GM18508 (cell line): Measurements from ENCODE around the gene COL23A1.

Experiments
- ATAC-seq: cut with Tn5 transposase; IDR thresholded peaks from one replicate; pipeline ENCODE4 v1.9.1; 2021; ENCODE audit warnings: moderate number of reproducible peaks; ENCODE audit not compliant: insufficient read depth, unreplicated experiment

COL23A1 gene

DNA sequence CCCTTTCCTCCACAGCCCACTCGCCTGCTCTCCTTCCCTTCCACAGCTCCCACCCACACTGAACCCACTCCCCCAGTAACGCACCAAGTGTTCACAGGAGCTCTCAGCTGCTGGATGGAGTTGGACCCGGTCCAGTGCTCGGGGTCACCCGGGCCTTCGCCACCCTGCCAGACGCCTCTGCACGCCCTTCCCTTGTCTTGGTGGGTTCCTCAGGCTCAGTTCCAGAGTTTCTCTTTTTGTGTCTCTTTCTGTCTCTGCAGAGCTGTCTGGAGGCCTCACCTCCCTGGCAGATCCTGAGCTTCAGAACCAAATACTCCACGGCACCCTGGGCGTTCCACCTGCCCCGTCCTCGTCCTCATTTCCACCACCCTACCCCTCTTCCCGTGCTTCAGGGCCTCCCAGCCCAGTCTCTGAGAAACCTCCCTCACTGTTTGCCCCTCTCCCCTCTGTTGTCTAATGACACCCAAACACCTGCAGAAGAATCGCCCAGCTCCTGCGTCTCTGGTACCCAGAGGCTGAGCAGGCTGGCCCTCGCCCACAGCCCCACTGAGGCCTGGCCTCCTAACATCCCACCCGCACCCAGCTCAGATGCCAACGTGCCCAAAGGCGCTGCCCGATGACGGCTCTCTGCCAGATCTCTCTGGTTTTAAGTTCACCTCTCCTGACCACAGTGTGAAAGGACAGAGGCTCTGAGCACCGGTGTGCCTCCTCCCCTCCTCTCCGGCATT, 74.3 kb downstream of the COL23A1 start:
- no peak for ATAC-seq

- ATAC-seq: no peak
Observed at GRCh38 chr5:178514851-178515418, 75.3 kb downstream of the COL23A1 start.

DNA sequence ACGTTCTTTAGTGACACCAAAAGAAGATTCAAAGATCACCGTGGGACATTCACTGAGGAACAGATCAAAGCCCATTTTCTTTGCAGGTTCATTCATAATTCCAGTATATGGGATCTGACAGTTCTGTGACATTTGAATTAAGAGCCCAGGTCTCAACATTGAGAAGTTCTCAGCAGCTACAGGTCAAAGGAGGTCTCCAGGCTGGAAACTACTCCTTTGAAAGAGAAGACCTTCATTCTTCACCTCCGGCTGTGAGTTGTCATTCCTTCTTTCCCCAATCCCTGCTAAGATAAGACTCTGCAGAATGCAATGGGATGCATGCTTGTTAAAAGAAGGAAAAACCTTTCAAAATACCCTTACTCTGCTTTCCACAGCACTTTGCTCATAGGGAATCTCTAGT, 79.0 kb downstream of the COL23A1 start:
- ATAC-seq: no peak

DNA sequence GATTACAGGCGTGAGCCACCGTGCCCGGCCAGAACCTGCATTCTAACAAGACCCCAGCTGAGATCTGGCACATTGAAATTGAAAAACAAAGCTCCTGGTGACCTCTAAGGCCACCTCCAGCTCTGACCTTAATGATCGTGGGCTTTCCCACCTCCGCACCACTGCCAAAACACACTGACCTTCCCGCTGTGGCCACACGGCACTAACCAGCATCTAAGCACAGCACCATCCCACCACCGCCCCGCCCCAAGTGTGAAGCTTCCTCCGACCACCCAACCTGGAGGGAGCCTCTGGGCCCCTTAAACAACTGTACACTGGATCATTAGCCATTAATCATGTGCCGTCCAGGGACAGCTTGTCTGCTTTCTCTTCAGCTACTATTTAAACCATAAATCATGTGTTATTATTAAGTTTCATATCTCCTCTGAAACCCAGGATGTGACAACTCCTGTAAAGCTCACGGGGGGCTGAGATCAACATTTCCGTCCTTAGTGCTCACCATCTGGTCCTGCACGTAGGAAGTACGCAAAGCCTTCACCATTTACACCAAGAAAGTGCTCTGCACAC, 80.6 kb downstream of the COL23A1 start:
- ATAC-seq: no peak

DNA sequence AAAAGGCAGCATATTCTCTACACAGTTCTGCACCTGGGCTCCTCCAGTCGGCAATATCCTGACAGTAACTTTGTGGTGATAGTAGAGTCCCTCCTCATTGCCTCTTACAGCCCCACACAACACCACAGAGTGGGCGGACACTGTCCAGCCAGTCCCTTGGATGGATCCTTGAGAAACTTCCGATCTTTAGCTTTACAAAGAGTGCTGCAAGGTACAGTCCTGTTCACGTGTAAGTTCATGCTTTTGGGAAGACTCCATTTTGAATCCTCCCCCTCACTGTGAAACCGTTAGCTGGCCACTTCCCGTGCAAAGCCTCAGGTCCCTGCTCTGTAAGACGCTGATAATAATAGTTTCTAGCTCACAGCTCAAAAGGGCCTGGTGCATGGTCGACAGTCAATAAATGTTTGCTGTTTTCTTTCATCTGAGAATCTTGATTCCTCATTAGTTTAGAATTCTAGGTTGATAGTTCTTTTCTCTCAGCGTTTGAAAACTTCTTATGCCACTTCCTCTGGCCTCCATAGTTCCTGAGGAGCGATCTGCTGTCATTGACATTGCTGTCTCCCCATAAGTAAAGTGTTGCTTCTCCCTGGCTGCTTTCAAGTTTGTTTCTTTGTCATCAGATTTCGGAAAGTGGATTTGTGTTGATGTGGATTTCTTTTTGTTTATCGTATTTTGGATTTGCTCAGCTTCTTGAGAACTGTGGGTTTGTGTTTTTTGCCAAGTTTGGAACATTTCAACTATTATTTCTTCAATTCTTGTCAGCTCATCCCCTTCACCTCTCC, 82.9 kb downstream of the COL23A1 start:
- ATAC-seq: no peak

DNA sequence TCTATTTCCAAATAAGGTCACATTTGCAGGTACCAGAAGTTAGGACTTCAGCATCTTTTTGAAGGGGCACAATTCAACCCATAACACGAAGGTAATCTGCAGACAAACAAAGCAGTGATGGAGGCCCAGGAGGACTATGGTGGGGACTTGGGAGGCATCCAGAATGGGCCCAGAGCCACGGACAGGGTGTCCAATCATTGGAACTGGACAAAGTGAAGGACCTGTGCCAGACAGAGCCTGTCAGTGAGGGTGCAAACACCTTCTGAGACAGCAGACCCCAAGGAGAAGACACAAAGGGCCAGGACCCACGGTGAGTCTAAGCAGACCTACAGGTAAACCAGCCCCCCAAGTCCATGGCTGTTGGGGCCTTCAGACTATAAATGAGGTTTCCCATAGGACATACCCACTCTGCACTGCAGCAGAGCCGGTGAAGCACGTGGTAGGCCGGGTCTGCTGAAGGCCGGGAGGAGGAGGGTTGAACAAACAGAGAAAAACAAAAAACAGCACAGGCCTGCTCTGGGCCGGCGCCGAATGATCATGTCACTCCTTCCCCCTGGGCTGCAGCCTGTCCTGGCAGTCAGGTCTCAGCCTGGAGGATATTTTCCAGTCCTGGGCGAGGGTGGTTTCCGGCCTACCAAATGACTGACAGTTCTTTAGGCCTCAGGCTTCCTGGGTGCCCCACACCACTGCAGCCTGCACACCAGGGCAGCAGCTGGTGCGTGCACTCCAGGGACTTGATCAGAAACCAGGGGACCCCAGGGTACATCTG, 84.4 kb downstream of the COL23A1 start:
- no peak for ATAC-seq

DNA sequence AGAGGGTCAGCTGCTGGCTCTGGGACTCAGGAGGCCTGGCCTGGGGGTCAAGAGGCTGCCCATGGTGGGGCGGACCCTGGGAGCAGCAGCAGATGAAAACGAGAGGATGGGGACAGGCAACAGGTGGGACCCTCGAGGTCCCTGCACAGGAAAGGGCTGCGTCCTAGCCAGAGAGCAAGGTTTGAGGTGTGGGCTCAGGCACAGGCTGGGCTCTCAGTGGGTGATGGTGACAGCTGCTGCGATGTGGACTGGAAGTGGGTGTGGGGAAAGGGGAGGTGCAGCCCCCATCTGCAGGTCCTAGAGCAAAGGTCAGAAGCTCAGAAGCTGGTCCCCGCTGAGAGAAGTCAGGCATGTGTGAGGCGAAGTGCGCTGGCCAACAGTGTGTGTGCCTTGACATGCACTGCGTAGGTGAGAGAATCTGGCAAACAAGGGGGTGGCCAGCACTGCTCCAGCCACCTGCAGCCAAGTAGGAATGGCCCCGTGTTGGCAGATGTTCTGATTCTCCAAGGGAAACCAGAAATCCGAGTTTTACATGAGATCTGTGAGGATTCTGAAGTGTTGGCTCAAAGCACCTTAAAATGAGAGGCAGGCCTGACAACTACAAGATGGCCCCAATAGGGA, 85.7 kb downstream of the COL23A1 start:
- no peak for ATAC-seq

GRCh38 chr5:178502401-178503100, 87.6 kb downstream of the COL23A1 start:
- ATAC-seq: no peak

DNA sequence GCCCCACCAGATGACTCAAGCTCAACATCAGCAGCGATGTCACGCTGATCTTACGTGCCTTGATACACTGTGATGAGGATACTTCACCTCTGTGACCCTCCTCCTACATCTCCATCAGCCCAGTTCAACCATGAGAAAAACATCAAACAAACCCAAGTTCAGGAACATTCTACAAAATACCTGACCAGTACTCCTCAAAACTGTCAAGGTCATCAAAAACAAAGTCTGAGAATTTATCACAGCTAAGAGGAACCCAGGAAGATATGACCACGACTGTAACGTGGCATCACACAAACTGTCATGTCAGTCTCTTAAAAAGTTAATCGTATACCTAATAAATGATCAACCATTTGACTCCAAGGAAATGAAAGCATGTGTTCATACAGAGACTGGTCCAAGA, 90.8 kb downstream of the COL23A1 start:
- no peak for ATAC-seq

DNA sequence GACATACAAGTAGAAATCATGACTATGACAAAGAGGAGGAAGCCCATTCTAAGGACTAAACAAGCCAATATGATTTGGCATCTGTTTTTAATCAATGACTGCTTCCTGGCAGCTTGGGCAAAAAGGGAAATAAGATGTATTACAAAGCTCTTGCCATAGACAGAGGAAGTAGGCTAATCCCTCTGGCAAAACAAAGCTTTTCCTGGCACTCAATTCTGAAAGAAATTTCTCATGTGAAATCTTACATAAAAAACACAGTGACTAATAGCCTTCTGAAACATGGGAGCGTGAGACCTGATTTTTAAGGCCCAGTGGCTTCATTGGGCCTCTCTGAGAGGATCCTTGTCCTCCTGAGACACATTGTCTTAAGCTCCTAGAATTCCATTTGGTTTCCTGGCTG, 93.6 kb downstream of the COL23A1 start:
- ATAC-seq: no peak

DNA sequence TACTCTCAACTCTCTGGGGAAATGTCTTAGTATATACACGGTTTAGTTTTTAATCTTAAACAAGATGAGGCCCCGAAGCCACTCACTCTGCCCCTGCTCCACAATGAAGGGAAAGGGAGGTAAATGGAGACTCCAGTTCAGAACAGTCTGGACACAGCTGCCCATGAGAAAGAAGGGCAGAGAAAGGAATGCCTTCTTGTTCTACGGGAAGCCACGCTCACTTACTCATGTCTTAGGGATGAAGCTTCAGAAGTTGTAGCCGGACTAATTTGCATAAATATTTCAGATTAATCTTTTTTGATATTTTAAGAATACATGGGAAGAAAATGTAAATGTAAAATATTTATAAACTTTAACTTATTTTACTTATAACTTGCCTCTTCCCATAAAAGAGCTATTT, 94.0 kb downstream of the COL23A1 start:
- no peak for ATAC-seq

DNA sequence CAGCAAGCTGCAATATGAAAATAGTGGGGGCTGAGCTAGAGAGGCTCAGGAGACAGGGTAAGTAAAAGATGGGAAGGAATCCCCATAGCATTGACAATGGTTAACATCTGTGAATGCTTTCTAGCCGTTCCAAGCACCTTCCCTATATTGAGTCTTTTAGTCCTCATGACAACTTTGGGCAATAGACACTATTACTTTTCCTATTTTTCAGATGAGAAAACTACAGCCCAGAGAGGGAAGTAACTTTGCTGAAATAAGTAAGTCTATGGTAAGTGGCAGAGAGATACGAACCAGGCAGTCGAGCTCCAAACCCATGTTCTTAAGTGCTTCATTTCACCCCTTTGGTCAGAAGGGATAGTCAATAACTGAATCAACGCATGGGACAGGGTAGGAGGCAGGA, 94.5 kb downstream of the COL23A1 start:
- ATAC-seq: no peak

- ATAC-seq: no peak
Observed at GRCh38 chr5:178492278-178492677, 97.9 kb downstream of the COL23A1 start.

DNA sequence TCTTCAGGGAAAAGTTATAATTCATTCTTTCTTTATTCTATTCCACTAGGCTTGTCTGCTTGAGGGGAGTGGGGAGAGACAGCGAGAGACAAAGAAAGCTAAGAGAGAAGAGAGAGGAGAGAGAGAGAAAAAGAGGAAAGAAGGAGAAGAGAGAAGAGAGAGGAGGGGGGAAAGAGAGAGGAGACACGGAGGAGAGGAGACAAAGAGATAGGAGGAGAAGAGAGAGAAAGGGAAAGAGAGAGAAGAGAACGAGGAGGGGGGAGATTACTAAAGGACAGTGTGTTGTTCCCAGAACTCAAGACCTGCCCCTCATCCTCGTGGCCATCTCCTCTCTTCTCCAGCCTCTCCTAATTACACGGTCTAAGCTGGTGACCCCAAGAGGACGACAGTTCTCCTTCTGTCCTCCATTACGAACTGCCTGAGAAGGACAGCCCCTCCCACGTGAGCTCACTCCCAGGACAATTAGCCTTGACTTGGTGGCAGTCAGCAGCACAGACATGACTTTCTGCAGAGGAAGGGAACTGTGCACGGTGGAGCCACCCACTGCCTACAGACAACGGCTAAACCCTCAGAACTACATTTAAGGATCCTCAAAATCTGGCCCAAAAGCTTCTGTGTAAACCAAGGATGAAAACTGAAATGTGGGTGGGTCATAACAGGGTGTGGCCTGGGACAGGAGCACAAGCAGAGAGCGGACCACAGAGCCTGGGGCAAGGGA, 99.1 kb downstream of the COL23A1 start:
- no peak for ATAC-seq

- ATAC-seq: no peak
Observed at GRCh38 chr5:178489271-178489976, 100.8 kb downstream of the COL23A1 start.

GRCh38 chr5:178488696-178489095, 101.5 kb downstream of the COL23A1 start:
- no peak for ATAC-seq

DNA sequence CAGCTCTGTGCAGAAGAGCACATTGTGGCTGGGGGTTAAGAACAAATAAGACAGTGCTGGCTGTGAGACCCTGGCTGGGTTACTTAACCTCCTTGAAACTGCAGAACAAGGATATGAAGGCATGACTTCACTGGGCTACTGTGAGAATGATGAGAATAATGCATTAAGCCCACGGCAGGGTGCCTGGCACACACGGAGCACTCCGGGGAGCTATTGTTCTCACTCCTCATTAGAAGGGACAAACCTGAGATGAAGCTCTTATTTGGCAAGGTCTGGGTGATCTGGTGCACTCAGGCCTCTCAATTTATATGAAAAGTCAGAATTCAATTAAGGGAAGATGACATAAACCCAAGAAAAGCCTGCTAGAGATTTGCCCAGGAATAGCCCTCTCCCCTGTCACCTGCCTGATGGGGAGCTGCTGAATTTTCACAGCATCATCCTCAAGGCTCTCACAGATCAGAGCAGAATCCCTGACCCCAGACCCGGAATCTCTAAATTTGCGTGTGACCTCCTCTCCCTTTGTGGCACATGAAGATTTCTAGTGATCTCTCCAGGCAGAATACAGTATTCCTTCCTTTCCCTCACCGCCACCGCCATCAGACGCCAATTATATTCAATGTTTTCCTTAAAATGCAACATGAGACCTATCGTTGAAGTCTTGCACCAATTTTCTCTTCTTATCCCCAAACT, 102.1 kb downstream of the COL23A1 start:
- no peak for ATAC-seq
